OCI-LY7 (cell line): ENCODE data around the gene SPAG6.

Source experiments
- EZH2phosphoT487 ChIP-seq: fragments of 200-600 bp; sonication (generic); IDR thresholded peaks from 2 replicates; pipeline ENCODE4 v1.6.1; 2018; ENCODE audit warnings: low read depth, borderline replicate concordance, mild to moderate bottlenecking, mixed run types, antibody characterized with exemption, low read length, moderate library complexity, mixed read lengths
- TF ChIP-seq, protein P1 (sequence below): fragments of 200-600 bp; sonication (generic); conservative IDR thresholded peaks from 2 replicates; pipeline ENCODE4 v1.5.1; 2014; ENCODE audit warnings: mild to moderate bottlenecking, antibody characterized with exemption, low read length, moderate library complexity, mixed read lengths

DNA sequence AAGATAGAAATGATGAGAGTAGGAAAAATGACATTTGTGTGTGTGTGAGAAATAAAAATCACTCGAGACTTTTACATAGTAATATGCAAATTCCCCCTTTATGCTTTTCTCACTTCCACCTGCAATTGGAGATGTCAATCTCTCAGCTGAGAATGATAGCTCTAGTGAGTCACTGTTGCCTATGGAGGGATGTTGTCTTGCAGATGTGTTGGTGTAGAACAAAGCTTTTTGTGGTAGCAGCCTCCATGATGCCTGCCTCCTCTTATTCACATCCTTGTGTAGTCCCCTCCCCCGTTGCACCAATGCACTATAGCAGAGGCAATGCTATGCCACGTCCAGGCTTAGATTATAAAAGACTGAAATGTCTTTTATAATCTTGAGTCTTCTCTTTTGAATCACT lies 33.8 kb downstream of the SPAG6 start:
- no peak for TF ChIP-seq EZH2phosphoT487
- TF ChIP-seq, protein P1, sequence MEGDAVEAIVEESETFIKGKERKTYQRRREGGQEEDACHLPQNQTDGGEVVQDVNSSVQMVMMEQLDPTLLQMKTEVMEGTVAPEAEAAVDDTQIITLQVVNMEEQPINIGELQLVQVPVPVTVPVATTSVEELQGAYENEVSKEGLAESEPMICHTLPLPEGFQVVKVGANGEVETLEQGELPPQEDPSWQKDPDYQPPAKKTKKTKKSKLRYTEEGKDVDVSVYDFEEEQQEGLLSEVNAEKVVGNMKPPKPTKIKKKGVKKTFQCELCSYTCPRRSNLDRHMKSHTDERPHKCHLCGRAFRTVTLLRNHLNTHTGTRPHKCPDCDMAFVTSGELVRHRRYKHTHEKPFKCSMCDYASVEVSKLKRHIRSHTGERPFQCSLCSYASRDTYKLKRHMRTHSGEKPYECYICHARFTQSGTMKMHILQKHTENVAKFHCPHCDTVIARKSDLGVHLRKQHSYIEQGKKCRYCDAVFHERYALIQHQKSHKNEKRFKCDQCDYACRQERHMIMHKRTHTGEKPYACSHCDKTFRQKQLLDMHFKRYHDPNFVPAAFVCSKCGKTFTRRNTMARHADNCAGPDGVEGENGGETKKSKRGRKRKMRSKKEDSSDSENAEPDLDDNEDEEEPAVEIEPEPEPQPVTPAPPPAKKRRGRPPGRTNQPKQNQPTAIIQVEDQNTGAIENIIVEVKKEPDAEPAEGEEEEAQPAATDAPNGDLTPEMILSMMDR = no peak
